ENCODE data around the gene PPP1R14D. TPM values are rescaled to one million over a fixed set of nuclear protein-coding genes. Genes with fewer than 3 reads are reported as not detected.

The PPP1R14D gene
- total and polyA plus RNA-seq, 2 of the 8 experiments (the other 6 are each of a cell fraction or from before 2014, with no cell fraction given) = not detected

DNA sequence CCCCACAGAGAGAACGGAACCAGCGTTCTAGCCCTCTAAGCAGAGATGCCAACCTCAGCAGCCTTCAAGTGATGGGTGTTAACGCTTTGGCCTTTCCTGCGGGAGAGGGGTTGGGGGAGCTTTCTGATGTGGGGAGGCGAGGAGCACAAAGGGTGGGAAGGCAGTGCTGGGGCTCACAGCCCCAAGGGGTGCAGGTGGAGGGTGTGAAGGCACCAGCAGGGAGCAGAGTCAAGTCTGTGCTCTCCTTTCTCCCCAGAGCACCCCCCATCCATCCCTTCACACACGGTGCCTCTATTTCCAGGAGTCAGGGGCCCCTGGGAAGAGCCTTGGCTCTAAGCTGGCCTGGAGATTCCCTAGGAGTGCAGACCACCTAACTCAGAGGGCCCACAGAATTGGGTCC lies 54.6 kb downstream of the PPP1R14D start:
- H2BK15ac ChIP-seq (ENCODE audit: low read length) = no peak overlapping the region
- no peaks in the 10 kb centered on the region for H3K27me3 ChIP-seq (replicated peaks in 1 of 4; ENCODE audit: control insufficient read depth in 3 of 4, extremely low read depth in 1 of 4, insufficient read depth in 3 of 4, low read length in 3 of 4)
- H2BK12ac ChIP-seq (ENCODE audit: low read depth, low read length) = no peak overlapping the region
- H3K4me2 ChIP-seq (ENCODE audit: insufficient read depth in 1 of 2, low read depth in 2 of 2, low read length in 2 of 2) = no peak overlapping the region
- WGBS, 2 experiments (ENCODE audit: extremely low coverage in 1 of 2, insufficient coverage in 1 of 2, insufficient read length in 1 of 2, insufficient replicate concordance in 2 of 2, low coverage in 1 of 2, low lambda C conversion rate in 2 of 2, missing lambda C conversion rate in 1 of 2) = 90% methylated on average over 6 of the region's 6 CpGs; no CpG with 5 or more reads in 1 of the 2 experiments
- DNase-seq (ENCODE audit: low read depth in 1 of 2, low spot score in 2 of 2) = no peak
- no peak overlapping the region for H2BK20ac ChIP-seq (ENCODE audit: low read length)
- ChIA-PET POLR2A (ENCODE audit: partially characterized antibody) (interaction anchor here (1.0 to 3.0 kb wide), 4 partner anchors 11 to 79 kb away, joined by 3 to 11 read pairs (median 4); partner anchors contain the start of genes GCHFR and RAD51), CTCF (ENCODE audit: partially characterized antibody) (interaction anchor here (0.6 to 15.3 kb wide), 7 partner anchors 10 to 98 kb away, joined by 3 to 184 read pairs (median 3); no protein-coding TSS in a partner anchor)
- no peak overlapping the region for H4K91ac ChIP-seq (replicated peaks; ENCODE audit: insufficient read length, low read length)
- H3K79me1 ChIP-seq (ENCODE audit: low read depth, low read length) = no peaks in the 10 kb centered on the region; the same call in 1 of the 2 replicates
- no peak overlapping the region for H4K5ac ChIP-seq (ENCODE audit: insufficient read length, low read depth, low read length)
- H3K4ac ChIP-seq (replicated peaks; ENCODE audit: insufficient read length, low read depth, low read length) = no peak overlapping the region
- no peak overlapping the region for H2BK5ac ChIP-seq (ENCODE audit: low read depth, low read length)
- H3K9me3 ChIP-seq (ENCODE audit: insufficient read depth in 2 of 2, low read depth in 1 of 2, low read length in 1 of 2) = no peaks in the 10 kb centered on the region
- H4K8ac ChIP-seq (ENCODE audit: extremely low read depth, insufficient read depth, low read length) = no peak overlapping the region
- H4K20me1 ChIP-seq (replicated peaks in 1 of 2; ENCODE audit: control insufficient read depth in 1 of 2, insufficient read depth in 2 of 2, low read length in 2 of 2) = peaks cover 0 to 2% of the 10 kb centered on the region in 2 experiments
- no peaks in the 10 kb centered on the region for H3K23me2 ChIP-seq (ENCODE audit: low read depth, low read length)
- no peak overlapping the region for H3K27ac ChIP-seq (ENCODE audit: low read depth, low read length)
- no peak overlapping the region for H3K14ac ChIP-seq (ENCODE audit: insufficient read length)
- peaks cover 0 to 20% (median 4%) of the 10 kb centered on the region in 4 experiments; a peak in 3 of 8 replicates for H3K36me3 ChIP-seq (ENCODE audit: control insufficient read depth in 2 of 4, insufficient read depth in 4 of 4, low read length in 3 of 4)
- no peaks in the 10 kb centered on the region for H3K4me1 ChIP-seq (replicated peaks in 1 of 4; ENCODE audit: control insufficient read depth in 3 of 4, insufficient read depth in 4 of 4, low read length in 3 of 4)
- H2BK120ac ChIP-seq (replicated peaks; ENCODE audit: low read depth, low read length) = no peak overlapping the region
- H3K56ac ChIP-seq (replicated peaks; ENCODE audit: insufficient read length, low read depth, low read length) = no peak overlapping the region
- no peak overlapping the region for H3K18ac ChIP-seq (ENCODE audit: extremely low read depth, low read length)
- no peak overlapping the region for H3K4me3 ChIP-seq (ENCODE audit: extremely low read depth in 1 of 4, insufficient read depth in 2 of 4, low read depth in 3 of 4, low read length in 4 of 4)
- no peak overlapping the region for H2AFZ ChIP-seq (ENCODE audit: low read length)
- no peak overlapping the region for H3K9ac ChIP-seq (replicated peaks in 1 of 4; ENCODE audit: extremely low read depth in 1 of 4, low read depth in 3 of 4, low read length in 3 of 4)
- no peak for TF ChIP-seq ZNF274 (IDR thresholded peaks at IDR 0.05; ENCODE audit: borderline replicate concordance, extremely low read depth, low read length)
- no peak overlapping the region for H3K23ac ChIP-seq (ENCODE audit: insufficient read length)
- H3K79me2 ChIP-seq (ENCODE audit: control insufficient read depth in 1 of 2, insufficient read depth in 2 of 2, low read length in 2 of 2) = no peaks in the 10 kb centered on the region
- no peak for FAIRE-seq
- no peak overlapping the region for H2AK5ac ChIP-seq (ENCODE audit: low read depth, low read length)
